Activated CD4-positive, alpha-beta T cell treated with anti-CD3 and anti-CD28 coated beads for 48 hours (primary cell): ENCODE measurements around the gene ITPR1.

ENCODE experiments used
- DNase-seq: peaks from one replicate; pipeline ENCODE4 v3.0.0-alpha.2; 2020

Gene ITPR1

DNA sequence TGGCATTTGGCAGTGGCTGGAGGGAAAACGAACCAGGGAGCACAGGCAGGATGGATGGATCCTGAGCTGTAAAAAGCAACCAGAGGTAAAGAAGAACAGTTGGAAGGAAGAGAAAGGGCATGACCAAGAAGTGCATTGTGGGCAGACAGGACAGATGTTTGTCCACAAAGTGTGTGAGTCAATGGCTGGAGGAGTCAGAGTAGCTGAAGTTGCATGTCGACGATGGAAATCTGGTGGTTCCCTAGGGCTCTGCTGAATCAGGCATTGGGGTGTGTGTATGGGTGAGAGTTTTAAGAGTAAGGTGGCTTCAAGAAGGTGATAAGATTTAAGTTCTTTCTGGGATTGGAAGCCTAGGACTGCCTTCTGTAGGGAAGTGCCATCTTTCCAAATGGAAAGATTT, 272.1 kb downstream of the ITPR1 start:
- no peak for DNase-seq

DNA sequence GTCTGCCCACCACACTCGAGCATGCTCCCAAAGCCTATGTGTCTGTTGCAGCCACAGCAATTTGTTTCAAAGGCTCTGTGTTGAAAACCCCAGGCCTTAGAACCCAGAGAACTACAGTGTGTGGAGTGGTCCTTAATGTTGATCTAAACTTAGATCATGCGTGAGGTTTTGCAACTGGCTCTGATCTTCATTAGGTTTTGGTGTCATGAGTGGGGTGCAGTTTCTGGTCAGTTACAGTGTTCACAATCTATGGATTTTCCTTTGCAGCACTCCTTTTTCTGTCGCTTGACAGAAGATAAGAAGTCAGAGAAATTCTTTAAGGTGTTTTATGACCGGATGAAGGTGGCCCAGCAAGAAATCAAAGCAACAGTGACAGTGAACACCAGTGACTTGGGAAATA, 273.1 kb downstream of the ITPR1 start:
- DNase-seq = no peak

DNA sequence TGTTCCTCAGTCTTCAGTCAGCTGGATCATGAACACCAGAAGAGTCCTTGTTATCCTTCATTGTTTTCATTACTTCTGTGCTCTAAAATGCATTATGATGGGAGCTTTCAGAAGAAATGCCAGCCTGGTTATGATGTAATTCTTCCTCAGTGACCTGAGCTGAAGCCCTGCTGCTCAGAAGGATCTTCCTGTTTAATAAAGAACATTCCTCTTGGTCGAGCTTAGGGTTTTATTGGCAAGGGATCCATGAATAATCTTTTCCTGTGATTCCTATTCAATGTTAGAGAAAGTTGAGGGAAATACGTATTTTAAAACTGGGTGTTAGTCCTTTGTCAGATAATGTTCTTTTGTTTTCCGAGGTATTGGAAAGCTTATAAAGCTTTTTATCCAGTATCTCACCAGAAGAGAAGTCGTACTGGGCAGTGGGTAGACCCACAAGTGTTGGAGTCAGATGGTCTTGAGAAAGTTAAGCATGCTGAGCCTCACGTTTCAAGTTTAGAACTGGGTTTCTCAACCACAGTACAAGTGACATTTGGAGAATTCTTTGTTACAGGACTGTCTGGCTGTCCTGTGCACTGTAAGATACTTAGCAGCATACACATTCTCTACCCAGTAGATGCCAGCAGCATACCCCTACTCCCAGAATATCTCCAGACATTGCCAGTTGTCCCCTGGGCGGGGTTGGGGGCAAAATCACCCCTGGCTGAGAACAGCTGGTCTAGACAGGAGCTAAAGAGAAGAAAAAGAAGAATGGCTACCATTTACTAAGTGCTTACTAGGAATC, 273.8 kb downstream of the ITPR1 start:
- DNase-seq = no peak

DNA sequence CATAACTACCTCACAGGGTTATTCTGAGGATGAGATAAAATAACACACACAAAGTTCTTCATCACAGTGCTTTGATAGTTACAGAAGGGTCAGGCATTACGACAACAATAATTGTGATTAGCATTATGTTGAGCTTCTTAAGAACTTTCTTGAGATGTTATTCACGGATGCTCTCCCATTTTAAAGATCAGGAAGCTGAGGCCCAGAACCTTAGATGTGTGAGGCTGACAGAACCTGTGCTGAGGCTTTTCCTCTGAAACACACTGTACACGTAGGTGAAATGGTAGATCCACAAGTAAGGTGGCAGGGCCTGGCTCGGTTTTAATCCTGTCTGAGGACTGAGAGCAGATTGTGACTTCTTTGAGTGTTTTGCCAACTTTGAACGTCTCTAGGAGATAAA, 274.9 kb downstream of the ITPR1 start:
- no peak for DNase-seq

DNA sequence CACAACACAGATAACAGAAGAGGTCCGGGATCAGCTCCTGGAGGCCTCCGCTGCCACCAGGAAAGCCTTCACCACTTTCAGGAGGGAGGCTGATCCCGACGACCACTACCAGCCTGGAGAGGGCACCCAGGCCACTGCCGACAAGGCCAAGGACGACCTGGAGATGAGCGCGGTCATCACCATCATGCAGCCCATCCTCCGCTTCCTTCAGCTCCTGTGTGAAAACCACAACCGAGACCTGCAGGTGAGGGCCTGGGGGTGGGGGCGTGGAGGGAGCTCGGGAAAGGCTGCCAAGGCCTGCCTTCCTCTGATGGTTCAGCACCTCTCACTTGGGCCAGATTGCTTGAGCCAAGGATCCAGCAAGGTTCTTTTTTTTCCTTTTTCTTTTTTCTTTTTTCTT, 275.4 kb downstream of the ITPR1 start:
- no peak for DNase-seq

DNA sequence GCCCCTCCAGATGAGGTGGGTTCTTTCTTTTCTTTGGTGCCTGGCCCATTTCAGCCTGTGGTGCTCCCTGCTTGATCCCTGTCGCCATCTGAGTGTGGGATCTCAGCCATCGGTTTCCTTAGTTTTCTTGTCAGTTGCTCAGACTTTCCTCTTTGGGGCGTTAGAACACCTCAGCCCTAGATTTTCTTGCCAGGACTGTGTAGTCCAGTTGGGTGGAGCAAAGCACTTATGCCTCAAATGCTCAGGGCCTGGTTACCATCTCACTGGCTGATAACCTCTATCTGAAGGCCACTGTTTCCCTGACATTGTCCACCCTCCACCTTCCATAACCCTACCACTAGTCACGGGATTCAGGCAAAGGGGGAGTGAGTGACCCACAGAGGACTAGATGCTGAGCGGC, 277.4 kb downstream of the ITPR1 start:
- no peak for DNase-seq

DNA sequence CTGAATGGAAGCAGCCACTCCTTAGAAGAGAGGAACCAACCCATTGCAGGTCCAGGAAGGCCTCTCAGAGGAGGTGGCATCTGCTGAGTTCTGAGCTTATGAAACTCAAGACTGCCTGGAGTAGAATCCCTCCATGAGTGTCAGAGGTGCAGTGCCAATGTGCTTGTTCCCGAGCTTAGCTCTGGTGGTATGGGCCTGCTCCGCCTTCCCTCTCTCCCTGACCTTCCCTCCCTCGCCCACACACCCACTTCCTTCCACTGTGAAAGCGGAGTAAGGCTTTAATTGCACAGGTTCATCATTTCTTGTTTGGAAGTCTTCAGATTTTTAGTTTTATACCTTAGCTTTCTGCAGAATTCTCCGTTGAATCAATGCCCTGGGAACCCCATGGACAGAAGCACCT, 278.1 kb downstream of the ITPR1 start:
- DNase-seq = no peak

DNA sequence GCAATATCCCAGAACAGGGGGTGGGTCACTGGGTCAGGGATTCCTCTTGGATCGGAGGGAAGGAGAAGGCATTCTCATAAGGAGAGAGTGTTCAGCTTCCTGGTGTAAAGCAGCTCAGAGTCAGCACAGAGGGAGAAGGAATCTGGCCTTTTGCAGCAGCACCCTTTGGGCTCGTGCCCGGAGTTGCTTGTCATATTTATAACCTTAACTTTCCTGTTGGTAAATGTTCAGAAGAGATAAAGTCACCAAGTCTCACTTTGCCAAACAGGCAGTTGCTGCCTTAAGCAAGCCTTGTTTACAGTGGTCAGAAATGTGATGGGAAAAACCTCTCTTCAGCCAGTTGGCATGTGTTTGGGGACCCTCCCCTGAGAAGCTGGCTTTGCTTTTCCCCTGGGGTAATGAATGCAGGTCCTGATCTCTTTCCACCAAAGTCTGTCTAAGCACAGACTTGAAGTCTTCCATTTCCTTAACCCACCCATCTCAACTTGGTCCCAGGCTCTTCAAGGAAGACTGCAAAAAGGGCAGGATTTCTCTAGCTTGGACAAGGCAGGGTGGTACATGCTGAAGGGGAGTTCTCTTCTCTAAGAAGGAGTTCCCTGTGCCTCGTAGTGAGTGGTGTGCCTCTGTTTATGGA, 279.1 kb downstream of the ITPR1 start:
- DNase-seq = no peak

DNA sequence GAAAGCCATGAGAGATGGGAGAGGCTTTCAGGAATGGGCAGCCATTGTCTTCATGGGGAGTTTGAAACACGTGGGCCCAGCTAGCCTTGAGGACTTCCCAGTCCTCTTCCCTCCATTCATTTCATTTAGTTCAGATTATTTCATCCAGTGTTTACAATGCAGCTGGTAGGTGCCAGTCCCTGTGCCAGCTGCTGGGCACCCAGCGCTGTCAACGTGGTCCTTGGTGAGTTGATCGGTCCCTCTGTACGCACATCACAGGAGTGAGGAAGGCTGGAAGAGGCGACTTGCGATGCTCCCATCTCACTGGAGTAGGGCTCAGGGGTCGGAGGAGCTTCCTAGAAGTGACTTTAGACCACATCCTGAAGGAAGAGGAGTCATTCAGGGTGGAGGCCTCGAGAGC, 279.7 kb downstream of the ITPR1 start:
- DNase-seq = no peak

DNA sequence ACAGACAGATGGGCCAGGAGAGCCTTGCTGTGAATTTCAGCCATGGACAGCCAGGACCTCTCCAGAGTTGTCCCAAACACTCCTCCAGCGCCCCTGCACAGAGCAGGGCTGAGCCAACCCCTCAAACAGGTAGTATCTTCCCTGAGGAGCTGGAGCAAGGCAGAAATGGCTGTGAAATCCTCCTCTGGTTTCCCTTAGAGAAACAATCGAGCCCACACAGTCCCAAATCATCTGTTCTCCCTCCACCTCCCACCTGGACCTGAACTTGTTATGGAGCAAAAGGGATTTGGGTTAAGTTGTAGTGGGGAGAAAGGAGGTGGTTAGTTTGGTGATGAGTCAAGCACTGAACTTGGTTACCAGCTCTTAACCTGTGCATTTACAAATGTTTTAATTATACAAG, 280.4 kb downstream of the ITPR1 start:
- no peak for DNase-seq

DNA sequence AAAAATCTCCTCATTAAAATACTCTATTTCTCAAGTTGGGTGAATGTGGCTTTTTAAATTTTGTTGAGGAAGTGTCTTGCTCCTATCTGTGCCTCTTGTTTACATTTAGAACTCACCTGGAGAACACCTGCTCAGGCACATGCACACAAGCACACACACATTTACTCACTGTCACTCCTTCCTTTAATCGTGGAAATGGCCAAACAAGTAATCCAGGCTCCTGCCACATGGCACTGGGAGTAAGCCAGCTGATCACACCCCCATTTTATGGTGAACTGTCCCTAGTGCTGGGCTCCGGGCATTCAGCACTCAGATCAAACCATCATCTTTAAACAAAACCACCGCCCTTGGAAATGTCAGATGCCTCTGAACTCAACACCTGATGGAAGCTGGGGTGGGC, 281.4 kb downstream of the ITPR1 start:
- DNase-seq = no peak

DNA sequence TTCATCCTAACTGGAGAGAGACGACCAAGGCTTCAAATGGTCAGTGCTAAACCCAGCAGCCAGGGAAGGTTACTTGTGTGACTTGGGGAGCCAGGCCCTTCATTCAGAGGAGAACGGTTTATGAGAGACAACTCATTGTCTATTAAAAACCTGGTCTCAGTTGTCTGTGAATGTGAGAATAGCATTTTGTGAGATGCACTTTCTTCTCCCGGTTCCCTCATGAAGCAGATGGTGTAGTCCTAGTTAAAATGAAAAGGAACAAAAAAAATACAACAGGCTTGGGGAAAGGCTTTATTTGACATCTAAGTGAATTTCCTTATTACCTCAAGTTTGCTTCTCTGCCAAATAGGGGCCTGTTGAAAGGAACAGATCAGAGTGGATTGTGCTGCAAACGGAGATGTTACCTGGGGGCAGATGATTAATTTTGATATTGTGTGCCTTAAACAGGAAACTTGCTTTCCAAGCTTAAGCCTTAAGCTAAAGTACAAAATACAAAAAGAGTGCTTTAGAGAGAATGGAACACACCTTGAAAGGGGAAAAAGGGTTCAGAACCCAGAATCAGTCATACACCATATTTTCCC, 283.3 kb downstream of the ITPR1 start:
- no peak for DNase-seq

DNA sequence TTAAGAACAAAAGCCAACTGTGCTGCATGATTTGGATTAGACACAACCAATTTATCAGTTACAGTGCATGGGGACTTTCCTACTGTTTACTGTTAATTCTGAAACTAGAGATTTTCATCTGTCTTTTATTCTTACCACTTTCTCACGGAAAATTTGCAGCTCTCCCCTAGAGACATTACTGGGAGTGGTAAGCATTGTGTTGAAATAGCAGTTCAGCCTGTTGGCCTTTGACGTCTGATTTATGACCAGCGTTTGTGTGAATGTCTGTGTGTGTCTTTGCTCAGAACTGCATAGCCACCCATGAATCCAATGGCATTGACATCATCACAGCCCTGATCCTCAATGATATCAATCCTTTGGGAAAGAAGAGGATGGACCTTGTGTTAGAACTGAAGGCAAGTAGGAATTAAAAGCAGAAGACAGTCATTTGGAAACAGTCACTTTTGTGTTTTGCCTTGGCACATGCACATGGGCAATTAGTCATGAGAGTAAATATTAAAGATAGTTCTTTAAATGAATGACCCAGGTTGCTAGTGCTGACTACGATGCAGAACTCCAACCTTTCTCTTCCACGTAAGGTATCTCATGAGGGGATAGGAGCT, 283.9 kb downstream of the ITPR1 start:
- DNase-seq = peak; percentile 19

DNA sequence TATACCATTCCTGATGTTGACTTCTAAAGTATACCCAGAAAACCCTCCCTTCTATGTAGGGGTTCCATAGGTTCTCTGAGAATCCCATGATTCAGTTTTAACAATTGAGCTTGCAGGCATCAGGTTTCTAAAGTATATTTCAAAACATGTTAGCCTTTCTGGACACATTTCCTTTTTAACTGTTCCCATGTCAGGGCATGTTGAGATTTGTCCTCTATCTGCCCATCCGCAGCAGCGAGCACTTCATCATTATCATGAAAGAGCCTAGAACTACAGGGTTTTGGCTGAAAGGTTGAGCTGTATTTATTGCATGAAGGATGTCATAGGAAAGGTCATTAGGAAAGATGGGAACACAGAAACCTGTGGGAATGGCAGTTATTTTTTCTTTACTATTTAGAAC, 285.0 kb downstream of the ITPR1 start:
- no peak for DNase-seq

DNA sequence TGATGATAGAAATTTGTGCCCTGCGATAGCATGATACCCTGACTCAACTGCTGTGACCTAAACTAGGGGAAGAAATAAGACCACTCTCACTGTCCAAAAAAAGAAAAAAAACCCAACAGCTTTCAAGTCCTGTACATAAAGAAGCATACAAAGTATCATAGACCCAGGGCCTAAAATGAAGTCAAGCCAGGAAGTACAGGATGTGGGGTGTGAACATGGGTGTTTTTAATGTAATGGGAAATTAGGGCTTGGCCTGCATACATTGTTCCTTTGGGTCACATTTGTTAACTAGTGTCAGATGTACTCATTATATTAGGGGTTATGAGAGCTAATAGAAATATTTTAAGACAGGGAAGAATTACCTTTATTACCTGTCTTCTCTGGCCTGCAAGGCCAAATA, 285.6 kb downstream of the ITPR1 start:
- no peak for DNase-seq

DNA sequence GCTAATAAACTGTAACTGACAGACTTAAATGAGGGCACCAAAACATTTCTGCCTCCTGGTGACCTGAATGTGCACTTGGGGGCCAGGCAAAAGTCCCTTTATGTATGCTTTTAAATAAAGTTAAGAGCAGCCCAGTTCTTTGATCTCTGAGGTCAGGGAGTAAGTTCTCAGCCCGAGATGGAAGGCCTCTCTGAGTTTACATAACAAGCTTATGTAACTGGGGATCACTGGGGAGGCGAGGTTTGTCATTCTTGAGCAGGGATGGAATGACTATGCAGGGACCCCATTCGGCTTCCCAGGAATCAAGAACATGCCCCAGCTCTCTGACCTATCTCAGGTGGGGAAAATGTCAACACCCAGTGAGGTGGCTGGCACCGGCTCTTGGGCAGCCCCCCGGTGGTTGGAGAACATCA, 287.4 kb downstream of the ITPR1 start:
- DNase-seq = no peak

DNA sequence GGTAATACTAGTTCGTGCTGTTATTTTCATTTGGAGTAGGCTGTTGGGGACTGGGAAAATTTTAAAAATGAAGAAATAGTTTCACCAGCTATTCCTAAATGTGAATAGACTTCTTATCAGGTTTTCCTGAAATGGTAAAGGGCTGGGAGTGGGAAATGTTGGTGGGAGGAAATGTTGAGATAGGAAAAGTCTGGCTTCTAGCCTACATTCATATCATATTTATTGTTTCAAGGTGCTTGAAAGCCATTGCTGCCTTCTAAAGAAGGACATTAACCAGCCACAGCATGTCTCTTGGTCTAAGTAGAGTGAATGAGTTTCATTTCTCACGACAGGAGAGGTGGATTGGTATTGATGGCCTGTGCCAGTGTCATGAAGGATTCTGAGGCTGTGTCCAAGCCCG, 288.9 kb downstream of the ITPR1 start:
- DNase-seq = no peak

DNA sequence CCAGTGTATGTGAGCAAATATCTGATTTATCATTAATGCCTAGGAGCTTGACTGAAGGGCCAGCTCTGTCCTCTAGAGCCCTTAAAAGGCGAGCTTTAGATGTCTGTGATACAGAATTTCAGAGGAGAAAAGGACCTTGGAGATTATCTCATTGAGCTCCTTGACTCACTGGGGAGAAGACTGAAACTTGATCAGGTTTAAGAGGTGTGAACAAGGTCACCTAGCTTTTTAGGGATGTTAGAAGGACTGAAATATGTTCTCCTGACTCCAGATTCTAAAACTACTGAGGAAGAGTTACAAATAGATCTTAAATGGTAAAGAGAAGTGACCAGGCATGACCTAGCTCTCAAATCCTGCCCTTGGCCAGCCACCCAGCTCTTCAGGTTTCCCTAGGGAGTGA, 292.4 kb downstream of the ITPR1 start:
- no peak for DNase-seq

DNA sequence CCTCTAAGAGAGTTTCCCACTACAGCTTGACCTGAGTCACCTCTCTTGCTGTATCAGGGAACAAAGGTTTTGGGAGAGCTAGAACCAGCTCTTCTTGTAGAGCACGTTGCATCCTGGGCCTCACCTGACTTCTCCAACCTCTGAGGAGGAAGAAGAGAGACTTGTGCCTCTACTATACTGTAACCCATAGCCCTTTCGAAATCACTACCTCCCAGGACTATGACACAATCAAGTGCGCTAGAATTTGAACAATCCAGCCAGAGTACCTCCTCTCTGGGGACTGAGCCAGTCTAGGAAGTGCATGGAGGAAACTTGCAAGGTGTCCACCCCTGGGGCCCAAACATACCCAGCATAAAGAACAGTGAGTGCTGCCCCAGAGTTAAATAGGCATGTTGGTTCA, 293.3 kb downstream of the ITPR1 start:
- DNase-seq = no peak

DNA sequence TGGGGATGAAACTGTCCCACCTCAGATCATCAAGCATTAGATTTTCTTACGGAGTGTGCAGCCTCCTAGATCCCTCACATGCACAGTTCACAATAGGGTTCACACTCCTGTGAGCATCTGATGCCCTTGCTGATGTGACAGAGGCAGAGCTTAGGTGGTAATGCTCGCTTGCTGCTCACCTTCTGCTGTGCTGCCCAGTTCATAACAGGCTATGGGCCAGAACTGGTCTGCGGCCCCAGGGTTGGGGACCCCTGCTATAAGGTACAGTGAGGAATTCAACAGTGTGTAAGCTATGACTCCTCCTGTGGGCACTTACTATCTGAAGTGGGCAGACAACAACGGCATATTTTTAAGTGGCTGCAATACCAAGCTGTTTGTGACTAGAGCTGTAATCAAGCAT, 298.2 kb downstream of the ITPR1 start:
- no peak for DNase-seq

DNA sequence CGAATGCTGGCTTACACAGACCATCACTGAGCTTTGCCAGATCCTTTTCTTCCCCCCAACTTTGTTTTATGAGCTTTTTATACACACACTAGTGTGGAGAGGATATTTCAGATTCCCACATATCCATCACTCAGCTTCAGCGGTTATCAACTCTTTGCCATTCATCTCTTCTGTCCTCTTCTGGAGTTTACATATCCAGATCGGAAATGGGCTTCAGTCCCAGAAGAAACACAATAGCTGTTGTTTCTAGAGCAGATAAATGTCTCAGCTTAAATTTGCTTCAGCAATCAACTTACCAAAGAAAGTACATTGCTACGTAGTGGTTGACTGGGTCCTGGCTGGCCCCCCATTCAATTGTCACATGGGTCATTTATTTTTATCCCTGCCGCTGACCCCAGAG, 300.2 kb downstream of the ITPR1 start:
- DNase-seq = no peak

DNA sequence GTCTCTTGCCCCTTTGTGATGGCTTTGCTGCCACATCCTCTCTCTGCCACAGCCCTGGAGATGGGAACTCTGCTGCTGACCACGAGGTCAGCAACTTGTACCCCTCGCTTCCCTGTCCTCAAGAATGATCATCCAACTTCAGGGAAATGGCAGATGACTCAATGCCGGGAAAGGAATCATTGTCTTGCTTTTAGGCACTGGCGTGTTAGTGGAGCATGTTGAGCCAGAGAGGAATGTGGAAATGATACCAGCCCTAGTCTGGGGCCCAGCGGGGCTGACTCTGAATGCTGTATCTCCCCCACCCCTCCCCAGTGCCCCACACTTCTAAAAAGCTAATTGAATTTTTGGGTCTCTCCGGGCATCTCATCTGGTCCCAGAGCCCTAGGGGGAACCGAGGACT, 301.2 kb downstream of the ITPR1 start:
- no peak for DNase-seq

DNA sequence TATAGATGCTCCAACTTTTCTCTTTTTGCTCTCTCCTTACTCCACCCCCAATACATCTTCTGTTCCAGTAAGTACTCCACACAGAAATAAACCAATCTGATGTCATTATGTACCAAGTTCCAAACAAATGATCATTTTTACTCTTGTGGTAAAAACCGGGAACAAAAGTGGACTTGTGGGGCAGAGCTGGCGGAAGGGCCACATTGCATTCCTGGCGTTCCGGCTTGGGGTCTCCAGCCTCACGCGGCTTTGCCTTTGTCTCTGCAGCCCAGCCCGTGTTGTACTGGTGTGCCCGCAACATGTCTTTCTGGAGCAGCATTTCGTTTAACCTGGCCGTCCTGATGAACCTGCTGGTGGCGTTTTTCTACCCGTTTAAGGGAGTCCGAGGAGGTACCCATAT, 301.6 kb downstream of the ITPR1 start:
- no peak for DNase-seq

DNA sequence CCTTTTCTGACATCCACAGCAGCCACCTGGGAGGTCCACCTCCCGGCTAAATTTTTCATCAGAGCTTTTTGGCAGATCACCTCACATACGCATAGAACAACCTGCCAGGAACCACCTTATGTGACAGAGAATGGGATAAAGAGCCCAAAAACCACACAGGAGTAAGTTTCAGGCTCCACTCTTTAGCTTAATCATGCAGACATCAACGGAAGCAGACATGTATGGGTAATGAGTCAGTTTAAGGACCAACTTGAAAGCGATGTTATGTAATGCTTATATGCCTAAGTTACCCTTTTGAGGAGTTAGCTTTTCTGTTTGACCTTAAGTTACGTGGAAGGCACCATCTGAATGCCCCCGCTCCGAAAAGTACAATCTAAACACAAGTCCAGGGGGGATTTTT, 302.8 kb downstream of the ITPR1 start:
- no peak for DNase-seq
